HG03196 (cell line): Measurements from ENCODE around the gene CIT.
"Not testable (repeated sequence)": the region's sequence is repeated elsewhere in the genome, so short reads cannot be mapped to it uniquely, and the experiment has no call there.

Experiments
- ATAC-seq: cut with Tn5 transposase; IDR thresholded peaks from one replicate; pipeline ENCODE4 v1.9.1; 2021; ENCODE audit not compliant: unreplicated experiment

Gene CIT

DNA sequence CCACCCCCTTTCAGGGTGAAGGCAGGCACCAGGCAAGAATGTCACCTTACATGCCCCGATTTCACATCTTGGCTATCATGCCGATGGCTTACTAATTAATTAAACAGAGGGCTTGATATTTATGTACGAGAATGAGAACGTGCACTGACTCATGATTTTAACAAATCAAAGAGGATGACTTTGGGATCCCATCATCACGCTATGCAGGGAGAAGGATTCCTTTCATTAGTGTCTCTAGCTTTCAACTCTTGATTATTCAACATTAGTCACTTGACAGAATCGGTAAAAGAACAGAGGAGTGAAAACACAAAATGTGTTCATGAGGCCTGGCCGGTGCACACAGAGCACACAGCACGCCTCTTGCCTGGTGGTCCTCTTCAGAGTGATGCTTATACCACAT is 128.6 kb downstream of the CIT start:
- ATAC-seq: no peak

DNA sequence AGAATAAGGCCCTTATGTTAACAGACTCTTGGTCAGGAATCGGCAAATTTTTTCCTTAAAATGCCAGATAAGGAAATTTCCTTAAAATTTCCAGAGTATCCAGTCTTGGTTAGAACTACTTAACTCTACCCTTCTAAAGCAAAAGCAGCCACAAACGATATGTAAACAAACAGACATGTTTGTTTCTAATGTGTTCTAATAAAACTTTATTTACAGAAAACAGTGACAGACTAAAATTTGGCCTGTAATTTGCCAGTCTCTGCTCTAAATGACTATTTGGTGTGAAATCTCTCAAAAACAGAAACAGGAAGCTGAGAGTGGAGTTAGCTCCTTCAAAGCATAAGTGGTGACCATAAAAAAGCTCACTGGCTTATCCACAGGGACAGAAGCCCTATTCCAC is 131.0 kb downstream of the CIT start:
- ATAC-seq: no peak

DNA sequence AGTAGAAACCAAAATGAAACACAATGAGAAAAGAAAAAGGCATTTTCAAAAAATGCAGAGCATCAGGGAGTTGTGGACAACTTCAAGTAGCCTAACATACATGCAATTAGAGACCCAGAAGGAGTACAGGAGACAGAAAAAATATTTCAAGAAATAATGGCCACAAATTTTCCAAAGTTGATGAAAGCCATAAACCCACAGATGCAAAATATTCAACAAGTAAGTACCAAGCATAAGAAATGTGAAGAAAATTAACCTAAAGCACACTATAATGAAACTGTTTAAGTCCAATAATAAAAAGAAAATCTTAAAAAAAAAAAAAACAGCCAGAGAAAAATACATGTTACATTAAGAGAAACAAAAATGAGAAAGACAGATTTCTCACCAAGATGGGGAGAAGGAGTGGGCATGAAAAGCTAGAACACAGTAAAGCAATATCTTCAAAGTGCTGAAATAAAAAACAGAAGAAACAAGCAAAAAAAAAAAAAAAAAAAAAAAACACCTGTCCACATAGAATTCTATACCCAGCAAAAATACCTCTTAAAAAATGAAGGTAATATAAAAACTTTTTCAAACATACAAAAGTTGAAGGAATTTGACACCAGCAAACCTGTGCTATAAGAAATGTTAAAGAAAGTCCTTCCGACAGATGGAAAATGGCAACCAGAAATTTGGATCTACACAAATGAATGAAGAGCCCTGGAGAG is 132.1 kb downstream of the CIT start:
- ATAC-seq: no peak

DNA sequence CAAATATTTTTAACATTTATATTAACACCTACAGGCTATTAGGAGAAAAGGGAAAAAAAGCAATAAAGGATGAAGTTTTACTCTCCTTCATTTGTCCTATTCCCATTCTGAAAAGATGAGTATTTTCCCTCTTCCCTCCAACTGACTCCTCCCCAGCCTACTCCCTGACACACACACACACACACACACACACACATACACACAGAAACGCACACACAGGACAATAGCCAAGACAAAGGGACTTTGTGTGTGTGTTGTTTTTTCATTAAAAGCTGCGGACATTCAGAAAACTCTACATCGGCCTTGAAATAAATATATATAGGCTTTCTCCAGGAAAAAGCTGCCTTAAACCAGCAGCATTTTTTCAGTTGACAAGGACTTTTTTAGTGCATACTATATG is 134.4 kb downstream of the CIT start:
- ATAC-seq: no peak

DNA sequence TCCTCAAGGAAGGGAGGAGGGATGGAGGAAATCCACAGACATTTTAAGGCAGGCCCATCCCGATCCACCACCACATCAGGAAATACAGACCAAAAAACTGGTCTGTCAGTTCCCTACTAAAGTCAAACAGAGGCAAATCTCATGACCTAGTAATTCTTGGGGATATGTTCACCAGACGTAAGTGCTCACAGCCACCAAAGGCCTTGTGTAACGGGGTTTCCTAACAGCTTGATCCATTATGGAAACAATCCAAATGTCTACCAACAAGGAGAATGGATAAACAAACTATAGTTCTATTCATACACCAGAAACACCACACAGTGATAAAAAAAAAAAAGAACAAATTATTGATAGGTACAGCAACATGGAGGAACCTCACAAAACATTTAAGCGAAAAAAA is 136.3 kb downstream of the CIT start:
- ATAC-seq: no peak

DNA sequence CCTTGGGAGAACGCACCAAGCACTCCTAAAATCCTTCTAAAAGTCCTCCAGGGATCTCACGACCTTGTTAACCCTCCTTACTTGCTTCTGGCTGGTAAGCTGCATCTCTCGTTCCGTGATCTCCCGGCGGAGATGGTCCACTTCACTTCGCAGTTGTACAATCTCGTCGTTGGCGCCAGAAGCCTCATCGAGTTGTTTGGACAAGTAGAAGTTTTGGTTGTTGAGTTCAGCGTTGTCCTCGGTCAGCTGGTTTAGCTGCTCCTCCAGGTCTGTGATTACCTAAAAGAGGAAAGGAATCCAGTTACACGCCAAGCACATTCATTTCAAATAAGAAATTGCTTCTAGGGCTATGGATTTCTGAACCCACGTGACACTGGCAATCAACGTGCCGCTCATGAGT is 142.0 kb downstream of the CIT start:
- ATAC-seq: no peak

DNA sequence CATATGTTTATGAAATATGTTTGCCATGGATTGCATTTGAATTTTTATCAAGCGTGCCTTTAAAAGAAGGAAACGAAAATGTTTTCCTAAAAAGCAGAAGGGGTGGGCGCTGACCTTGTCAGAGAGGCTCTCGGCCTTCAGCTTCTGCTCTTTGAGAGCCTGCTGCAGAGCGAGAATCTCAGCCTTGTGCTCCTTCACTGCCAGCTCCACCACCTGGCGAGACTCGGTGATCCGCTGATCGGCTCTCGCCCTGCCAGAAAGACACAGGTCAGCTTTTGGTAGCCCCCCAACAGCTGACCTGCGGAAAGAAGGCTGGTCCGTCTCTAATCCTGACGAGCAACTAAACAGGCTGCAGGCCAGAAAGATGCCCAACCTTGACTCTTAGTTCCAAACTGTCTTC is 146.7 kb downstream of the CIT start:
- ATAC-seq: no peak

DNA sequence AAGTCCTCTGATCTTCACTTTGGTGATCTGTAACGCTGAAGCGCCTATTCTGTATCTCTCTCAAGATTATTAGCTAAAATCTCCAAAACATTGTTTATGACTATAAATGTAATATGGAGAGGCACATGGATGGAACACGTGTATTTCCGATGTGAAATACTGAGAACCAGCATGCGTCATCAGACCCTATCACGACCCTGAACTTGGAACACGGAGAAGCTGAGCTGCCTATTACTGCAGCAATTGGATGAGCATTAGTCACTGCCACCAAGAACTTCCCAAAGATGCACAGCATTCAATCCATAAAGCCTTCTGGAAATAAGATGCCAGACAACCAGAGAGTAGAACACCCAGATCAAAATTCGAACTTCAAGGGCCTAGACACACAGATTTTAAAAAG is 147.2 kb downstream of the CIT start:
- no peak for ATAC-seq

DNA sequence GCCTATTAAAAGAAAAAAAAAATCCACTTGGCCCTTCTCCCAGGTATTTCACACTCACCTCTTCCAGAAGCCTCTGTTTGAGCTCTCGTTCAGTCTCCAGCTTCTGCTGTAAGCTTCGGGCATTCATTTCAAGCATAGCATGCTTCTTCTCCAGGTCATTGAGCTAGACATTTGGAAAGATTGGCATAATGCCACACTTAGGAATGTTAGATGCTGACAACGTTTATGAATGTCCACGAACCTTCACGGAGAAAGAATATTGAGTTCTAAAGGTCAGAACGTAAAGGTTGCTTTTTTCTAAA is 148.7 kb downstream of the CIT start:
- no peak for ATAC-seq

DNA sequence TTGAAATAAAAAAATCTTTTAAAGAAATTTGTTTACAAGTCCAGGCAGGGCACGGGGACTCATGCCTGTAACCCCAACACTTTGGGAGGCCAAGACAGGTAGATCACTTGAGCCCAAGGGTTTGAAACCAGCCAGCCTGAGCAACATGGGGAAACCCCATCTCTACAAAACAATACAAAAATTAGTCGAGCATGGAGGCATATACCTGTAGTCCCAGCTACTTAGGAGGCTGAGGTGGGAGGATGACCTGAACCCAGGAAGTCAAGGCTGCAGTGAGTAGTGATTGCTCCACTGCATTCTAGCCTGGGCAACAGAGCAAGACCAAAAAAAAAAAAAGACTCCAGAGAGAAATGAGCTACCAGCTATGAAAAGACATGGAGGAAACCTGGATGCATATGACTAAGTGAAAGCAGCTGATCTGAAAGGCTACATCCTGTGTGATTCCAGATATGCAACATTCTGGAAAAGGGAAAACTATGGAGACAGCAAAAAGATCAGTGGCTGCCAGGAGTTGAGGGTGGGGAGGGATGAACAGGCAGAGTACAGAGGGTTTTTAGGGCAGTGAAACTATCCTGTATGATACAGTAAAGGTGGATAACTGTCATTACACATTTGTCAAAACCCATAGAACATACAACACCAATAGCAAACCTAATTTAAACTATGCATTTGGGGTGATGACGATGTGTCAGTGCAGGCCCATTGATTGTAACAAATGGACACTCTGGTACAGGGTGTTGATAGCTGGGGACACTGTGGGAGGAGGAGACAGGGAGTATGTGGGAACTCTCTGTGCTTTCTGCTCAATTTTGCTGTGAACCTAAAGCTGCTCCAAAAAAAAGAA is 149.3 kb downstream of the CIT start:
- no peak for ATAC-seq

DNA sequence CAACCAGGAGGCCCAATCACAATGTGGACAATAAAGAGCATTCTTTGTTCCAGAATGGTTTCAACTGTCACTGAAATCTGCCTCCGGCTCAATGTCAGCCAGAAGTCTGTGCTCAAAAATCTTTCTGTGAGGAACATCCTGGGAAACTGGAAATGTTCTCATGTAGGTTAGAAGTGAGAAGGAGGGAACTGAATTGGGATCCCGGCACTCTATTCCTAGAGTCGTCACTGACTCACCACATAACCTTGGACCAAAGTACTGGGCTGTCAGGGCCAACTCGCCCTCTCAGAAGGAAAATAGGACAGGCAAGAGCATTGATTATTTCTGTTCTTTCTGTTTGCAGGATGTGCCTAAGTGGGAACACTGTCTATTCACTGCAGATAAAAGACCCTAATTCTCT is 151.6 kb downstream of the CIT start:
- ATAC-seq: no peak

DNA sequence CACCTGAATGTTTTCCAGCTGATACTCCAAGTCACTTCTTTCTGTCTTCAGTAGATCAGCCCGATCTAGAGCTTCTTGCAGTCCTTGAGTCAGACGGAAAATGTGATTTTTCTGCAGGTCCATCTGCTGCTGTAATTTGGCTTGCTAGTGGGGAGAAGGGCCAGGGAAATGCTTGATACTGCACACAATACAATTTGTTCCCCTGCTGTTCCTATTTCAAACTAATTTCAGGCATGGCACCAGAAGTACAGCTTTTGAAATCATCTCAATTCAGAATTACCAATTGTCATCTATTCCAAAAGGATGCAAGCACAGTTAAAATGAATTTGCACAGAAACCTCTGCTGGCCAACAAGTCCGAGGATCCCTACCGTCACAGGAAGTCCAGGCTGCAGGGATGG is 155.8 kb downstream of the CIT start:
- ATAC-seq: no peak

DNA sequence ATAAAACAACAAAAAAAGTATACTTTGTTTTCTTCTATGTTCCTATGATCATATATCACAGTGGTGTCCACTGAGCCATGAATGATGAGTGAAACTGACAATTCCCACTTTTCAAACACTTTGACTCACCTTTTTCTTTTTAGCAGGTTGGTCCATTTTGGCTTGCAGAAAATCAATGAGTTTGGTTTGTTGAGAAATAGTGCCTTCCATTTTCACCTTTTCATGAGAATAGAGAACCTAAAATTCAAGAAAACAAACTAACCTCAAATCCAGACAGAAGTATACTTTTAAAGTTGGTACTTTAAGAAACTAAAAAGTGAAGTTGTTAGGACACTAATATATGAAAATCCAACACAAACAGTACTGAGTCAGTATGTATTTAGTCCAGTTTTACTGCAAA is 156.8 kb downstream of the CIT start:
- no peak for ATAC-seq

DNA sequence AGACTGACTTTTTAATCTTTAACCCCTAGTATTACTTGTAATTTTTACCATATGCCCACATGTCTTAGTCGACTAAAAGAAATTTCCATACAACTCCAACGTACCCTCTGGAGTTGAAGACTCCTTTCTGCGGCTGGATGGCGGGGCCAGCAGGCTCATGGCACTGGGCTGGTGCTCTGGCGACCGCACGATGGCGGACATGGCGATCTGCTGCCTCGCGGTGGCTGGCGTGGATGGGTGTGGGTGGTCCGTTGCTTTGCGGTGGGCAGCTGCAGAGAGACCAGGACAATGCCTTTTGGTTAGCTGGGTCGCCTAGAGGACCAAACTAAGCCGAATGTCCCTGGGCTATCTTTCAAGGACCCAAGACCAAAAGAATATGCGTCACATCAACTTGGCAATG is 159.0 kb downstream of the CIT start:
- no peak for ATAC-seq

DNA sequence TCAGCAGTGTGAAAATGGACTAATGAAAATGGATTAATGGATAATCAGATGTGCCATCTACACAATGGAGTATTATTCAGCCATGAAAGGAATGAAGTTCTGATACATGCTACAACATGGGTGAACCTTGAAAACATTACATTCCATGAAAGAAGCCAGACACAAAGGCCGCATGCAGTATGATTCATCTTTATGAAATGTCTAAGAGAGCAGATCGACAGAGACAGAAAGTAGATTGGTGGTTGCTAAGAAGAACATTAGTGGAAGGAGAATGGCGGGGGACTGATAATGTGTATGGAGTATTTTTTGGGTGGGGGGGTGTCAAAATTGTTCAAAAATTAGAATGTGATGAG is 161.9 kb downstream of the CIT start:
- no peak for ATAC-seq

DNA sequence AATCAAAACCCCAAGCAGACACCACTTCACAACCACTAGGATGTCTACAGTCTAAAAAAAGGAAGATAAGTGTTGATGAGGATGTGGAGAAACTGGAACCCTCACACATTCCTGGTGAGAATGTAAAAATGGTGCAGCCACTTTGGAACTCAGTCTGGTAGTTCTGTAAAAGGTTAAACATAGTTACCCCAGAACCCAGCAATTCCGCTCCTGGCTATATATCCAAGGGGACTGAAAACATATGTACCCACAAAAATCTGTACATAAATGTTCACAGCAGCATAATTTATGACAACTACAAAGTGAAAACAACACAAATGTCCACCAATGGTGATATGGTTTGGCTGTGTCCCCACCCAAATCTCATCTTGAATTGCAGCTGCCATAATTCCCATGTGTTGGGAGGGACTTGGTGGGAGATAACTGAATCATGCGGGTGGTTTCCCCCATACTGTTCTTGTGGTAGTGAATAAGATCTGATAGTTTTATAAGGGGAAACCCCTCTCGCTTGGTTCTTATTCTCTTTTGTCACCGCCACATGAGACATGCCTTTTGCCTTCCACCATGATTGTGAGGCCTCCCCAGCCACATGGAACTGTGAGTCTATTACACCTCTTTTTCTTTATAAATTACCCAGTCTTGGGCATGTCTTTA is 162.4 kb downstream of the CIT start:
- ATAC-seq: no peak

DNA sequence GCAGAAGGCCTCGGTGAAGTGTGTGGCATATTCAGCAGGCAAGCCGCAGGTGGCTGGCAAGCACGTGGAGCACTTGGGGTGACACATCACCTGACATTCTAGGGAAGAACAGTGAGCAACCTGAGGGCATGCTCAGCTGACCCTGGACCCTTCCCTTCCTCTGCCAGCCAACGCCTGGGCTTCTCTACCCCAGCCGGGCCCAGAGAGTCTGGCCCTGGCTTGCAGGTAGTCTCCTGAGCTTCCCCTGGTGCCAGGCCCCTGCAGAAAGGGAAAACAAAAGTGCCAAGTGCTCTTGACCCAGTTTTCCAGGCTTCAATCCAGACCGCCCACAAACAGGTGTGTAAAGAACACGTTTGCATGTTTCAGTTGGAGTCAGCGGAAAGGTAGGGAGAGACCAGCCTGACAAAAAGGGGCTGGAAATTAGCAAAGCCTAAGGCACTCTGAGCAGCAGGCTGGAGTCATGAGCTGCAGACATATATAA is 163.5 kb downstream of the CIT start:
- no peak for ATAC-seq

DNA sequence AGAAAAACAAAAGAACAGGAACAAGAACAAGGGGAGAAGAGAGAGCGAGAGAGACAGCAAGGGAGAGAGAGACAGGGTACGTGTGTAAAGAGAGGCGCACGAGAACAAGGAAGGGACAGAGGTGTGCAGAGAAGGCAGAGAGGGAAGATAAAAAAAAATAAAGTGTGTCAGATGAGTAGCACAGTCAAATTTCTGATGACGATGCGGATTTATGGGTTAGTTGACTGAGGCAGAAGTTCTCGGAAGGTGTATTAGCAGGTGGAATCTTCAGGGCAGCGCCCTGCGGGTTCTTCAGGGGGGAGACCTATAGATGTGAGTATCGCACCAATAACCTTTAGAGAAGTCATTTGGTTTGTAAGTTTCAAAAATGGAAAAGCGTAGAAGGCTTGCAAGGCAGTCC is 164.4 kb downstream of the CIT start:
- no peak for ATAC-seq

DNA sequence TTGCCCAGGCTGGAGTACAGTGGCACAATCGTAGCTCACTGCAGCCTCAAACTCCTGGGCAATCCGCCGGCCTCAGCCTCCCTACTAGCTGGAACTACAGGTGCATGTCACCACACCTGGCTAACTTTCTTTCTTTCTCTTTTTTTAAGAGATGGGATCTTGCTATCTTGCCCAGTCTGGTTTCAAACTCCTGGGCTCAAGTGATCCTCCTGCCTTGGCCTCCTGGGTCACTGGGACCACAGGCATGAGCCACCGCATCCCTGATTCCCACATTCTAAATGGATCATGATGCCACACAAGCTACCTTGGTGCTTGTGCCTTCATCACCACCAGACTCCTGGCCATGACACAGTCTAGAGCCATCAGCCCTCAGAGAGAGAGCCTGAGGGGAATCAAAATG is 165.4 kb downstream of the CIT start:
- ATAC-seq: no peak

DNA sequence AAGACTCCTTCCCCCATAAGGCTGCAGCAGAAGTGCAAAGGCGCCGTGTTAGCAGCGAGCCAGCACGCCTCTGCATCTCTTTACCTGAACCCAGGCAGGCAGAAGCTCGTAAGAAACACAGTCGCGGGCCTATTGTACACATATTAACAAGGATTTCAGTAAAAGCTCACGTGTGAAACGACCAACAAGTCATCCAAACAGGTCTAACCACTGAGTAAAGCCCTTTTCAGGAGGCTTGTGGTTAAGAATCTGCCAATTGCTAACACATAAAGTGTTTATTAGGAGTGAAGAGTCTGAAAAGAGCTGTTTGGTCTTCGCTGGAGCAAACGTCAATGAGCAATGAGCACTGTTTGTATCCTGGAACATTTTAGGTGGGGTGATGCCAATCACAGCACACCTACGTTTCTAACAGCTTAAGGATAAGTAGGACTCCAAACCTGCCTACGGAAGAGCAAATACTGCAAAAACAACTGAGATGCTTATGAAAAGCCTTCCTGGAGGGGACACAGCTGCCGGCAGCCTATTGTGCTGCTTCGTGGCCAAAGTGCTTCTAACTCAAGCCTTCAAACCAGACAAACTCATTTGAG is 166.1 kb downstream of the CIT start:
- ATAC-seq: no peak

DNA sequence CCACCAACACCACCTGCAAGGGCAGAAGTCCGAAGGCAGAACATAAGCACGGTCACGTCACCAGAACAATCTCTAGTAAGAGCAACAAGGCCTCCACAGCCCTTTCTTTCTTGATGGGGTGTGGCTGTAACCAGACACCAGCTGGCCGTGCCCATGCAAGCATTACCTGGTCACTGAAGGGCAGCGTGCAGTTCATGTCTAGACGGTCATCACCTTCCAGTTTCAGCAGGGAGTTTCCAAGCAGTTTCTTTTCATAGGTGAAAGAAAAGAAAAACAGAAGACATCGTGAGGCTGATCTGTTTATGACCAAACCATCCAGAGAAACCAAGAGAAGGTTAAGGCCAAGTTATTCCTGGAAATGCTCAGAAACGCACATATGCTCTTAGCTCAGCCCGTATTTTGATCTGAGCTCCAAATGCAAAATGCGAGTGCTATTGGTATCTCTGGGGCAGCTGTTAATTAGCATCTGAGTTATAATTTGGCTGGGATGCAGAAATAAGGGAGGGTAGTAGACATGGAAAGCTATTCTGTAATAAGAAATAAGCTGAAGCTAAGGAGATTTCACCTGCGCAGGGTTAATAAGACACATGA is 166.7 kb downstream of the CIT start:
- no peak for ATAC-seq

DNA sequence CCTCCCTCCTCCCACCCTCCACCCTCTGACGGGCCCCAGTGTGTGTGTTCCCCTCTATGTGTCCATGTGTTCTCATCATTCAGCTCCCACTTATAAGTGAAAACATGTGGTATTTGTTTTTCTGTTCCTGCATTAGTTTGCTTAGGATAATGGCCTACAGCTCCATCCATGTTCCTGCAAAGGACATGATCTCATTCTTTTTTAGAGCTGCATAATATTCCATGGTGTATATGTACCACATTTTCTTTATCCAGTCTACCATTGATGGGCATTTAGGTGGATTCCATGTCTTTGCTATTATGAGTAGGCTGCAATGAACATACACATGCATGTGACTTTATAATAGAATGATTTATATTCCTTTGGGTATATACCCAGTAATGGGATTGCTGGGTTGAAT is 170.7 kb downstream of the CIT start:
- ATAC-seq: not testable (repeated sequence)
